HG02852 (cell line): ENCODE data around the gene PURB.
"Not testable (repeated sequence)": the region's sequence is repeated elsewhere in the genome, so short reads cannot be mapped to it uniquely, and the experiment has no call there.

Experiments
- ATAC-seq: cut with Tn5 transposase; IDR thresholded peaks from one replicate; pipeline ENCODE4 v1.9.1; 2021; ENCODE audit warnings: mild to moderate bottlenecking, moderate library complexity; ENCODE audit not compliant: unreplicated experiment

The PURB gene

GRCh38 chr7:44885394-44886317, at the start of gene PURB:
PURB (minus strand) TSS chr7:44885530; CDS start chr7:44885348, 182 bp downstream.
- ATAC-seq = peak; percentile 82

- no peak for ATAC-seq
Measured at GRCh38 chr7:44935016-44935415, 49.7 kb upstream of the PURB start.

GRCh38 chr7:44934510-44934909, 49.2 kb upstream of the PURB start:
- ATAC-seq = not testable (repeated sequence)

- no peak for ATAC-seq
Measured at GRCh38 chr7:44930921-44931320, 45.6 kb upstream of the PURB start.

- ATAC-seq = no peak
Measured at GRCh38 chr7:44922351-44922694, 37.0 kb upstream of the PURB start.

GRCh38 chr7:44921607-44922350, 36.4 kb upstream of the PURB start:
- peak; percentile 68 for ATAC-seq

GRCh38 chr7:44920119-44920518, 34.8 kb upstream of the PURB start:
- ATAC-seq = no peak

GRCh38 chr7:44918029-44918428, 32.7 kb upstream of the PURB start:
- ATAC-seq = no peak

GRCh38 chr7:44917465-44917864, 32.1 kb upstream of the PURB start:
- ATAC-seq = no peak

GRCh38 chr7:44914992-44915607, 29.8 kb upstream of the PURB start:
- ATAC-seq = no peak

GRCh38 chr7:44912775-44913347, 27.5 kb upstream of the PURB start:
- ATAC-seq = no peak

- no peak for ATAC-seq
Measured at GRCh38 chr7:44911911-44912310, 26.6 kb upstream of the PURB start.

- no peak for ATAC-seq
Measured at GRCh38 chr7:44909596-44910389, 24.5 kb upstream of the PURB start.

- no peak for ATAC-seq
Measured at GRCh38 chr7:44906965-44907364, 21.6 kb upstream of the PURB start.

- ATAC-seq = no peak
Measured at GRCh38 chr7:44905002-44905635, 19.8 kb upstream of the PURB start.

GRCh38 chr7:44899443-44899842, 14.1 kb upstream of the PURB start:
- ATAC-seq = no peak

GRCh38 chr7:44898039-44898438, 12.7 kb upstream of the PURB start:
- ATAC-seq = no peak

GRCh38 chr7:44897309-44897708, 12.0 kb upstream of the PURB start:
- ATAC-seq = no peak

GRCh38 chr7:44894888-44895580, 9.7 kb upstream of the PURB start:
- ATAC-seq = no peak
